Lung (tissue), 12 donors: ENCODE data around the gene ARHGAP1. TPM values are rescaled to one million over a fixed set of nuclear protein-coding genes. Genes with fewer than 3 reads are reported as not detected.

ENCODE experiments used
- ATAC-seq: fragments of 200-7000 bp; cut with Tn5 transposase; one replicate; pipeline ENCODE4 v1.9.1; 2020; ENCODE audit warnings: moderate number of reproducible peaks; ENCODE audit not compliant: insufficient read depth, low FRiP score
- DNase-seq, 3 donors: peaks; one replicate each; pipeline ENCODE4 v3.0.0-alpha.2; 2013 to 2017
- H3K27ac ChIP-seq, 2 donors: one replicate each; pipeline ENCODE4 v1.5.1; 2013; ENCODE audit warnings: mild to moderate bottlenecking in 2 of 2, moderate library complexity in 2 of 2, control low read depth in 1 of 2, inconsistent platforms in 1 of 2, low read depth in 1 of 2, low read length in 1 of 2
- H3K27me3 ChIP-seq, 3 donors: one replicate each; pipeline ENCODE4 v1.5.1; 2013; ENCODE audit warnings: low read length in 2 of 3; ENCODE audit not compliant: control insufficient read depth in 3 of 3, insufficient read depth in 3 of 3
- H3K36me3 ChIP-seq, 4 donors: one replicate each; pipeline ENCODE4 v1.5.1; 2013; ENCODE audit warnings: low read length in 4 of 4, mild to moderate bottlenecking in 1 of 4, moderate library complexity in 1 of 4; ENCODE audit not compliant: control insufficient read depth in 4 of 4, insufficient read depth in 4 of 4
- H3K4me1 ChIP-seq, 5 donors: one replicate each; pipeline ENCODE4 v1.5.1; 2013; ENCODE audit warnings: low read length in 5 of 5, mild to moderate bottlenecking in 2 of 5, moderate library complexity in 1 of 5; ENCODE audit not compliant: control insufficient read depth in 5 of 5, insufficient read depth in 5 of 5
- H3K4me3 ChIP-seq: one replicate; pipeline ENCODE4 v1.5.1; 2013; ENCODE audit warnings: mild to moderate bottlenecking, control low read depth, moderate library complexity
- H3K9ac ChIP-seq, 2 donors: one replicate each; pipeline ENCODE4 v1.5.1; 2013; ENCODE audit warnings: low read length in 2 of 2, control low read depth in 1 of 2; ENCODE audit not compliant: insufficient read depth in 1 of 2
- H3K9me3 ChIP-seq, 4 donors: one replicate each; pipeline ENCODE4 v1.5.1; 2013; ENCODE audit warnings: low read length in 3 of 4, mild to moderate bottlenecking in 1 of 4, moderate library complexity in 1 of 4; ENCODE audit not compliant: control insufficient read depth in 4 of 4, insufficient read depth in 3 of 4
- WGBS, 2 donors: extraction: QIAGEN DNeasy Blood & Tissue Kit; methylation state at CpG; one replicate each; pipeline ENCODE4 v1.1.7; 2013; 5-methylcytosine and 5-hydroxymethylcytosine counted together
- polyA plus RNA-seq, 2 donors: library from polyadenylated mRNA; stranded (reverse); fragments of 200-250 nt; gene quantifications; one replicate each; pipeline ENCODE4 v1.2.1, GENCODE V29; 2013
- total RNA-seq, 2 donors: library from RNA; depleted of rRNA in 1 of 2; stranded (reverse); fragments of >200 nt in 1 of 2; gene quantifications; one replicate each; pipeline ENCODE4 v1.2.1, GENCODE V29; 2014 to 2021
- TF ChIP-seq, protein P1 (sequence below): IDR thresholded peaks from 2 replicates; pipeline ENCODE4 v1.5.1; 2012; ENCODE audit warnings: mild to moderate bottlenecking; ENCODE audit errors: control extremely low read depth, extremely low read depth
- donor health status: control.
- donor health status: control.
- donor health status: Bipolar disorder and iron deficiency.
- donor health status: healthy.
- donor health status: DM: yes; HTN: yes; CAD: no.

Gene ARHGAP1
- total and polyA plus RNA-seq, 4 donors = 23.3 to 87.9 (median 36.6) TPM

DNA sequence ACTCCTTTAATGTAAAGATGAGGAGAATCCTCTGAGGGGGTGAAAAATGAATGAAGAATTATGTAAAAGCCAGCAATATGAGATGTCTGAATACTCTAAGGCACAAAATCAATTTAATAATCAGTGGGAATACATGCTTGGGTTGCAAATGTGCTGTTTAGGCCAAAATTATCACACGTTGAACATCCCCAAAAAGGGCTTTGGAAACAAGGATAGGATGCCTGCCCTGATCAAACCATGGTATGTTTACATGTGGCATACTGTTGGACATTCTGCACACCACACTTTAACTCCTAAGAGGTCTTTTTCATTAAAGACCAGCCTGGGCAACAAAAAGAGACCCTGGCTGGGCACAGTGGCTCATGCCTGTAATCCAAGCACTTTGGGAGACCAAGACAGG lies 44.9 kb upstream of the ARHGAP1 start:
- WGBS, 2 donors = 90 to 100% methylated on average over 1 of the region's 1 CpG

DNA sequence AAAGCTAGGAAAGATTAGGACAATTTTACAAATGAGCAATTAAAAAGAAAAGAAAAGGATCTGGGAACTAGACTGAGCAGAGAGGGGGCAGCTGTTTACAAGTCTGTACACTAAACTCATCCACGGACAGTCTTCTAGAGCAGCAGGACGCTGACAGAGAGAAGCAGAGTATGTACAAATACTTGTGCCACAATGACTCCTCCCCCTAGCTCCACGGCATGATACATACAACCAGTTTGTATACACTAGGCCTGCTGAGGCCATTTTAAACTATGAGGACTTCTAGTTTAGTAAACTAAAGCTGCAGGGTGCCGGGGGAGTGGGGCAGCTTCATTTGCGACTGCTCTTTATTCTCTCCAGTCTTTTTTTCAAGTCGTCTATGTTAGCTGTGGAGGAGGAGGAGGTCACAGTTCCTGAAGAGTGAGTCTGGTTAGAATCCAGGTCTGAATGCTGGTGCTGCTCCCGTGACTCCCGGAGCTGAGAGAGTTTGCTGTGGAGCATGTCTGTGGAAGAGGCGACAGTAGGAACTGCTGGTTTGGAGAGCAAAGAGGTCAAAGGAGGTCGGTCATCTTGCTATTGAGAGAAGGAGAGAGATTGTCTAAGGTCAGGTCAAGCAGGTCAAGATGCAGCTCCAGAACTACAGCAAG lies 43.4 kb upstream of the ARHGAP1 start:
- no peak for ATAC-seq
- no peak overlapping the region for H3K4me3 ChIP-seq
- DNase-seq = no peak
- H3K9ac ChIP-seq = no peak overlapping the region
- H3K27ac ChIP-seq = no peak overlapping the region
- H3K27me3 ChIP-seq = no peaks in the 10 kb centered on the region
- no peaks in the 10 kb centered on the region for H3K4me1 ChIP-seq
- TF ChIP-seq, protein P1, sequence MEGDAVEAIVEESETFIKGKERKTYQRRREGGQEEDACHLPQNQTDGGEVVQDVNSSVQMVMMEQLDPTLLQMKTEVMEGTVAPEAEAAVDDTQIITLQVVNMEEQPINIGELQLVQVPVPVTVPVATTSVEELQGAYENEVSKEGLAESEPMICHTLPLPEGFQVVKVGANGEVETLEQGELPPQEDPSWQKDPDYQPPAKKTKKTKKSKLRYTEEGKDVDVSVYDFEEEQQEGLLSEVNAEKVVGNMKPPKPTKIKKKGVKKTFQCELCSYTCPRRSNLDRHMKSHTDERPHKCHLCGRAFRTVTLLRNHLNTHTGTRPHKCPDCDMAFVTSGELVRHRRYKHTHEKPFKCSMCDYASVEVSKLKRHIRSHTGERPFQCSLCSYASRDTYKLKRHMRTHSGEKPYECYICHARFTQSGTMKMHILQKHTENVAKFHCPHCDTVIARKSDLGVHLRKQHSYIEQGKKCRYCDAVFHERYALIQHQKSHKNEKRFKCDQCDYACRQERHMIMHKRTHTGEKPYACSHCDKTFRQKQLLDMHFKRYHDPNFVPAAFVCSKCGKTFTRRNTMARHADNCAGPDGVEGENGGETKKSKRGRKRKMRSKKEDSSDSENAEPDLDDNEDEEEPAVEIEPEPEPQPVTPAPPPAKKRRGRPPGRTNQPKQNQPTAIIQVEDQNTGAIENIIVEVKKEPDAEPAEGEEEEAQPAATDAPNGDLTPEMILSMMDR = no peak
- H3K36me3 ChIP-seq = peaks cover 33 to 54% (median 42%) of the 10 kb centered on the region in 4 donors
- WGBS, 2 donors = 82 to 90% methylated on average over 10 of the region's 10 CpGs
- H3K9me3 ChIP-seq = no peaks in the 10 kb centered on the region

More for the DNA sequence above, 44.9 kb upstream of the ARHGAP1 start:
- Histone ChIP-seq H3K9me3 (no peaks in the 10 kb centered on the region), H3K4me3 (no peak overlapping the region), H3K27me3 (no peaks in the 10 kb centered on the region), H3K4me1 (no peaks in the 10 kb centered on the region), H3K36me3 (peaks cover 39 to 54% (median 49%) of the 10 kb centered on the region in 4 donors), H3K9ac (no peak overlapping the region), H3K27ac (no peak overlapping the region)
- ATAC-seq = no peak
- DNase-seq = no peak
- TF ChIP-seq, protein P1 = no peak

DNA sequence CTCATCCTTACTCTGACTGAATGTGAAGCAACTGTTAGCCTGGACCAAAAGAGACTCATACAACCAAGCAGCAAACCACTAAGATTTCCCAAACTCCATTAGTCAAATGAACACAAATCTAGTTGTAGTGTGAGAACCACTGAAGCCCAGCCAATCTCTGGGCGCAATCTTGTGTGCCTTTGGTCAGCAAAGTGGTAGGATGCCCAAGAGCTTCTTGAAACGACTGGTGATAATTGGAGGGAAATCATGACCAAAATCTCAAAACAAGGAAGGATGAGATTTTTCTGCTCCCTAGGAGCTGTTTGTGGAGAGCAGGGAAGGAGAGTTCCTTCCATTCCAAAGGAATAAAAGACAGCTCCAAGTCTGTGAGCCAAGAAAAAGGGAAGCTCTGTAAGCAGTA lies 42.6 kb upstream of the ARHGAP1 start:
- Histone ChIP-seq H3K27me3 (no peaks in the 10 kb centered on the region), H3K36me3 (peaks cover 32 to 51% (median 39%) of the 10 kb centered on the region in 4 donors), H3K4me3 (no peak overlapping the region), H3K27ac (no peak overlapping the region), H3K9me3 (no peaks in the 10 kb centered on the region), H3K9ac (no peak overlapping the region), H3K4me1 (no peaks in the 10 kb centered on the region)
- 92 to 94% methylated on average over 2 of the region's 2 CpGs for WGBS, 2 donors
- no peak for ATAC-seq
- no peak for DNase-seq
- TF ChIP-seq, protein P1 = no peak
